Measurements from ENCODE around the gene TBL1X.

DNA sequence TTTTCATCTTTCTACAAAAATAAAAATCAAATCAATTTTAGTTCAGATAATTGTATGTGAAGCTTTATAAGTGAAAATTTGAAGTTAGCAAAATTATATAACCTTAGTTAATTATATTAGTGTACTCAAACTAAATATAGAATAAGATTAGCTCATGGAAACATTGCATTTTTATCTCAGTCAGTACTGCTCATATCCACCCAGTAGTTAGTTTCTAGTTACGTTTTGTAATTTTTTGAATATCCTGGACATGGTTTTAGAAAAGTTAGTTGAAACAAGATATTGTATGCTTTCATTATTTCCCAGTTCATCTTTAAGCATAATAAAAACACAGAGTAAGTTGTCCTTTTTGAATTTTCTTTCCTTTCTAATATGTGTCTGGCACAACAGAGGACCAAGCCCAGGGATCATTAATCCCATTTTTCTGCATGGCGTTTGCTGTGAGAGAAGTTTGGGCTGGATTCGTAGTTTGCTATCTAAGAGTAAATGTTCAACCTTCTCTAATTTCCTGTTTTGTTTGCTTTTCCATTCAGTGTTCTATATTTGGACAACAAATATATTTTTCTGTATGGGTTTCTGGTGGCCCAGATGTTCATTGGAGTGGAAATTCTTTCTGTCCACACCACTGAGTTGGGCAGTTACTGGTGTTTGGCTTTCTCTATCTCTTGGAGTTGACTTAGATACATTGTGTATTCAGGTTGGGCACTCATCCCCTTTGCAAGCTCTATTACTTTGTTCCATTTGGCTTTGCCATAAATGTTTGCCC is 12.1 kb downstream of the TBL1X start:
- TF ChIP-seq POLR2AphosphoS5 (IDR thresholded peaks at IDR 0.05; ENCODE audit: low read depth, low read length) (no peak), TEAD4 (IDR thresholded peaks at IDR 0.05; ENCODE audit: low read depth, low read length) (no peak), CBX8 (IDR thresholded peaks at IDR 0.05; ENCODE audit: borderline replicate concordance, low read depth, low read length) (no peak), CHD2 (IDR thresholded peaks at IDR 0.05; ENCODE audit: low read length) (no peak)
- TF ChIP-seq, protein P1, sequence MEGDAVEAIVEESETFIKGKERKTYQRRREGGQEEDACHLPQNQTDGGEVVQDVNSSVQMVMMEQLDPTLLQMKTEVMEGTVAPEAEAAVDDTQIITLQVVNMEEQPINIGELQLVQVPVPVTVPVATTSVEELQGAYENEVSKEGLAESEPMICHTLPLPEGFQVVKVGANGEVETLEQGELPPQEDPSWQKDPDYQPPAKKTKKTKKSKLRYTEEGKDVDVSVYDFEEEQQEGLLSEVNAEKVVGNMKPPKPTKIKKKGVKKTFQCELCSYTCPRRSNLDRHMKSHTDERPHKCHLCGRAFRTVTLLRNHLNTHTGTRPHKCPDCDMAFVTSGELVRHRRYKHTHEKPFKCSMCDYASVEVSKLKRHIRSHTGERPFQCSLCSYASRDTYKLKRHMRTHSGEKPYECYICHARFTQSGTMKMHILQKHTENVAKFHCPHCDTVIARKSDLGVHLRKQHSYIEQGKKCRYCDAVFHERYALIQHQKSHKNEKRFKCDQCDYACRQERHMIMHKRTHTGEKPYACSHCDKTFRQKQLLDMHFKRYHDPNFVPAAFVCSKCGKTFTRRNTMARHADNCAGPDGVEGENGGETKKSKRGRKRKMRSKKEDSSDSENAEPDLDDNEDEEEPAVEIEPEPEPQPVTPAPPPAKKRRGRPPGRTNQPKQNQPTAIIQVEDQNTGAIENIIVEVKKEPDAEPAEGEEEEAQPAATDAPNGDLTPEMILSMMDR (IDR thresholded peaks at IDR 0.05; ENCODE audit: control extremely low read depth in 1 of 3, insufficient read depth in 1 of 3, low read depth in 1 of 3, low read length in 3 of 3), result no peak

Data from H1 (cell line).